Loucy (cell line): Measurements from ENCODE around the gene SLC26A2.

ENCODE experiments used
- CTCF ChIP-seq: fragments of 200-600 bp; sonication (generic); conservative IDR thresholded peaks from 2 replicates; pipeline ENCODE4 v1.5.1; 2014; ENCODE audit warnings: mild to moderate bottlenecking, antibody characterized with exemption, low read length
- EZH2phosphoT487 ChIP-seq: fragments of 200-600 bp; IDR thresholded peaks from 2 replicates; pipeline ENCODE4 v1.6.1; 2018; ENCODE audit warnings: antibody characterized with exemption, mild to moderate bottlenecking, moderate library complexity, borderline replicate concordance

- TF ChIP-seq CTCF (no peak), EZH2phosphoT487 (no peak)
These were observed 8.8 kb downstream of the SLC26A2 start for GRCh38 chr5:149969181-149969930.
